Measurements from ENCODE around the gene ALK.
A peak's percentile ranks its signal among the peaks of the same experiment; 100 is the strongest.

ALK gene

DNA sequence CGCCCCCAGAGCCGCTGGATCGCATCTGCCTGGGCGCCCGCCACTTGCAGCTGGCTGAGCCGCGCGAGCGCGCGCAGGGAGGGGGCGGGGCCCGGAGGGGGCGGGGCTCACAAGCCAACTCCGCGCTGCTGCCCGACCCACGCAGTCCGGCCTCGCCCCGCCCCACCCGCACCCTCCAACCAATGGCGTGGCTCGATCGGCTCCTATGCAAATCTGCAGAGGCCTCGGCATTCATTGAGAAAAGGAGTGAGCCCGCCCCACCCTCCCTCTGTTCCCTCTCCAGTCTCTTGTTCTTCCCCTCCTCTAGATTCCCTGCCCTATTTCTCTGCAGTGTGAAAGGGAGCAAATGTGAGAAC is at the start of gene ALK:
ALK (minus strand) TSS at position 27 of the 356 bp plus-strand sequence. CDS start 927 bp downstream, outside the sequence.
- DNase-seq (ENCODE audit: low read depth), result peak; percentile 21

DNA sequence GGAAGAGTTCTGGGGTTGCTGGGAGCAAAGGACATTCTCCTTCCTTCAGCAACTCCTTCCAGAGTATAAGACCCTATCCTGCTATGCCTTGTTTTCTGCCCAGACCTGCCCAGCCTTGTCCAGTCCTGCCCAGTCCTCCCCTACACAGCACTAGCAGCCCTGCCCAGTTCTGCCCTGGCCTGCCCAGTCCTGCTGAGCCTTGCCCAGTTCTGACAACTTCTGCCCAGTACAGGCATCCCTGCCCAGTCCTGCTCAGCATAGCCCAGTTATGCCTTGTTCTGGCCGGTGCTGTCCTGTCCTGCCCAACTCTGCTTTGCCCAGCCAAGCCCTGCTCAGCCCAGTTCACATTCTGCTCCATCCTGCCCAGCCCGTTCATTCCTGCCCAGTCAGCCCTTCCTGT is 44.9 kb upstream of the ALK start:
- no peak for DNase-seq (ENCODE audit: low read depth)

DNA sequence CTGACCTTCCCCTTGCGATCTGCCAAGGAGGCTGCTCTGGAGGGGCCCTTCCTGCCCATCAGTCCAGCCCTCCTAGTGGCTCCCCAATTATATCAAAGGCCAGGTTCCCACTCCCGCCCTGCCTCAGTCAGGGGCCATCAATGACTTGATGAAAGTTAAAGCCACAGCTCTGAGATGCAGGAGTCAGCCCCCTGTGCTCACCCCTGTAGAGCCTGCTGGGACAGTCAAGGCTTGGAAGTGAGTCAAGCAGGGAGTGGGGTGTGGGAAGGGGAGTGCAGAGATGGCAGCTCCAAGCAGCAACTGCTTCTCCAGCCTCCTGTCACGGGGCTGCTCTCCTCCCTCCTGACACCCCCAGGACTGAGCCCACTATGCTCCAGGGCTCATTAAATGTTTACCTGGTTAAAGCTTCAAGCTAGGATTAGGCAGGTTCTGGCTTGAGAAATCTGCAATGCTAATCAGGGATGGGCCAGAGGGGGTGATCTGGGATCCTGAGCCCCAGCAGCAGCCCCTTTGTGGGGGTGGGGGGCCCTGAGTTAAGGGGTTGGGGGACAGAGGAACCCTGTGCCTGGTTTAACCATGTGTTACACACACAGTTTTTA is 42.7 kb upstream of the ALK start:
- DNase-seq (ENCODE audit: low read depth), result no peak

DNA sequence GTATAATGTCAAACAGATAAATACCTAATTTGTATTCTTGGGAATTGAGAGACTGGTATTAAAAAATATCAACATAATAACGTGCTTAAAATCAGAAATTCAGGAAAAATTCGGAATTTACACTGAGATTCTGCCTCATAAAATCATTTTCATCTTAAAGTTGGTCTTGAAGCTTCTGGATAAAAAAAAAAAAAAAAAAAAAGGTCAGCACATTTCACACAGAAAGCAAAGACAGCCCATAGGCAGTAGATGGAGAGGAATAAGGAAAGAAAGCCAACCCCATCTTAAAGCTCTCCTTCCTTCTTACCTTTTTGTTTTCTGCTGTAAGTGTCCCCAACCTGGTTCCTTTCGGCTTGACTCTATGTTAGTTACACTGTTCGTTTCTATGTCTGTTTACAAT is 41.5 kb upstream of the ALK start:
- no peak for DNase-seq (ENCODE audit: low read depth)

DNA sequence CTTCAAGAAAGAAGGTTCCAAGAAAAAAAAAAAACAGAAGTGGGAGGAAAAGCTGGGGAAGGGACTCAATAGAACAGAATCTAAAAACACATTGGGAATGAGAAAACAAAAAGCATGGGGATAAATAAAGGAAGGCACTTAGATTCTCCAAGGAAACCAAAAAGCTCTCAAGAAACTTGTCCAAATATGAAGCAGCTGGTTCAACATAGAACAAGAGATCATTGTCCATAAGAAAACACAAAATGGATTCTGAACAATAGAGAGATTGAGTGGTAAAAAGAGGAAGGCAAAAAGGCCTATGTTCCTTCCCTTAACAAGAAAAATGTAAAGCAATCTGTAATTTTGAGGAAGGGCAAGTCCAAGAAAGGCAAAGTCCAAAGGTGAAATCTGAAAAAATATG is 32.9 kb upstream of the ALK start:
- no peak for DNase-seq (ENCODE audit: low read depth)

DNA sequence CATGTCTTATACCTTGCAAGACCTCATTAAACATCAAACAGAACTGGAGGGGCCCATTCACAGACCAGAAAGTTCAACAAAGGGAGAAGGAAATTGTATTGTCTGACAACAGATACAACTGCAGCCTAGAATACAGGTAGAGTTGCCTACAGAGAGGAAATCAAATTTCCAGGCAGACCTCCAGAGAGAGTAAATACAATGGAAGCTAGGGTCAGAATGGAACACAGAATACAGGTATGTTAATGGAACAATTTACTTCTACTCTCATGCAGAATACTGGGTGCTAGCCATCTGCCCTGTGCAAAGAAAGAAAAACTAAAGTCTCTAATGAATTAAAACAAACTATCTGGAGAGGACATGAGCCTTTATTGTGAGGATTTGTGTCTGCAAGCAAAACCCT is 31.6 kb upstream of the ALK start:
- DNase-seq (ENCODE audit: low read depth), result no peak

DNA sequence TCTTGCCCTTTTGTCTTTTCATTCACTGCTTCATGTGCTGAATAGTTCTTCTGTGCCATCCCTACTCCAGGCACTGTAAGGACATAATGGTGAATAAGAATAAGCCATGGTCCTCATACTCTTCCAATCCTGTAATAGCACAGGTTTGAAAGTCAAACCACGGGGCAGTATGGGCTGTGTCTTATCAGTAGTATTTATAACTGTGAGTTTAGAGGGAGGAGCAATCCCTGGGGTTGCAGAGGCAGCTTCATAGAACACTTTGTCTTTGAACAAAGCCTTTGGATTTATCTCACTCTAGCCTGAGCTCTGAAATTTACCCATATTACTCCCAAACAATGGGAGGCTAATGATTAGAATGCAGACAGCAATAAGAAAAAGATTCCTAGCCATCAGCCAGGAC is 30.2 kb upstream of the ALK start:
- DNase-seq (ENCODE audit: low read depth), result no peak

DNA sequence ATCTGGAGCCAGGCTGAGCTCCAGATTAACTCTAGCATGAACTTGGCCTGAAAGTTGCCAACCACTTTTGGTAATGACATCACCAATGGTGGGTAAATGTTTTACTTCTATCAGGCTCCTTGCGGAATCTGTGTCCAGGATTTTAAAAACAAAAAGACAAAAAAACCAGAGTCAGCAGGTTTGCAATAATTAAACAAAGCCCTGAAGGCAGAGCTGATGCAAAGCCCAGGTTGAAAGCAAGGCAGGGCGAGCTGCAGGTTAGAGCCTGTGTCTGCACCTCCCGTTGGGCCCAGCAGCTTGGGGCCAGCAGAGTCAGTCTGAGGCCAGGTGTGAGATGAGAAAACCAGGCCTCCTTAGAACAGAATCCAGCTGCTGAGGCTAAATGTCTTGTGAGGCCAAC is 29.1 kb upstream of the ALK start:
- DNase-seq (ENCODE audit: low read depth), result no peak

DNA sequence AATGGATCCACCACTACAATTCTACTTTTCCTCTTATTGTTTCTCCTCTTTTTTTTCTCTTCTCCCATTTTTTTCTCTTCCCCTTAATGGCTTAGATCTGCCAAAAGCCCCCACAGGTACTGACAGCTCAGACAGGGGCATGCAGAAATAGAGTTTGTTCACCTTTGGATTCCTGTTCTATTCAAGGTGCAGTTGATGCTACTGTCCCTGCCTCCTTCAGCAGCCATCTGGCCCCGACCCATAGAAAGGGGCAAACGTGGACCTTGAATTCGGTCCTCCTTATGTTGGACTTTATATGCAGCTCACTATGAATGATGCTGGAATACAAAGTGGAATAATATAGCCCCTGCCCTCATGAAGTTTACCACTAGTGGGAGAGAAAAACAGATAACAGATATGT is 27.7 kb upstream of the ALK start:
- no peak for DNase-seq (ENCODE audit: low read depth)

DNA sequence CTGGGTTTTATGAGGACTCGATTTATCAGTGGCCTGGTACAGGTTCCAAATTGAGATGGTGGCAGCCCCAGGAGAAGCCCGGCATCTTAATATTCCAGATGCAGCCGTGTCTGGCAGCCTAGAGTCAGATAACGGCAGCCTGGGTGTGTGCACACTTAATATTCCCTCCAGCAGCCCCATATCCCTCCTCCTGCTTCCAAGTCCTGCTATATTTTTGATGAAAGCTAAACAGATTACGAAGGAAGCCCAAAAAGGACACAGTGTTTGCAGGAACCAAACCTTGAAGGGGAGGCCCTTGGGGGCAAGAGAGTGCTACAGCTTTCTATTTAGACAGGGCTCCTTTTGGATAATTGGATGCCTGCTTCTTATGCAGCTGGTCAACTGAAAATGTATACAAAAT is 25.1 kb upstream of the ALK start:
- no peak for DNase-seq (ENCODE audit: low read depth)

DNA sequence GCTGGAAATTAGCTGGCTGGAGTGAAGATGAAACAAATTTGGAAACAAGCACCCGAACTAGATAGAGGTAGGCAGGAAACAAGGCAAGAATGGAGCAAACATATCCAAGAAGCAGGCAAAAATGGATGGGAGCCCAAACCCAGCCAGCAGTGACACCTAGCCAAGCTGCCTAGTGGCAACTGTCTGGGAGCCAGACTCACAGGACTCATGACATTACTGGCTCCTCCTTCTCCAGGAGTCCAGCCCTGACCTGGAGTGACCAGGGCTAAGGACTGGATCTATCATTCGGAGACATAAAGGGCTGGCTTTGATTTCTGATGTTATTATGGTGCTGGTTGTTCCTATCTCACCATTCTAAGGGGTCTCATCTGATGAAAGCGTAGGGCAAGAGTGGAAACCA is 21.3 kb upstream of the ALK start:
- no peak for DNase-seq (ENCODE audit: low read depth)

DNA sequence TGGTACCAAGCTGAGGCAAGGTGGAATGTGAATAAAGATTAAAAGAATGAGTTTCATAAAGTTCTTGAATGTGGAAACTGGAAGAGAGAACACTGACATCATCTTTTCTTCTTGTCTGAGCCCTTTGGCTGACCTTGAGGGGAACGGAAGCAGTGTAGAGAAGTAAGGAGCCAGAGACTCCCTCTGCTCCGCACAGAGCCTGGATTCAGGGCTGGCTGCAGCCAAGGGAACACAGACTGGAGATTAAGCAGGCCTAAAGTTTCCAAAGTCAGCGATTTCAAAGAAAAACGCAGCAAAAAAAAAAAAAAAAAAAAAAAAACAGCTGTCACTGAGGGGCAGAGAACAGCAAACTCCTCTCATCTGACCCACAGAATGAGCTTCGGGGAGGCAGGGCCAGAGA is 19.3 kb upstream of the ALK start:
- DNase-seq (ENCODE audit: low read depth), result no peak

DNA sequence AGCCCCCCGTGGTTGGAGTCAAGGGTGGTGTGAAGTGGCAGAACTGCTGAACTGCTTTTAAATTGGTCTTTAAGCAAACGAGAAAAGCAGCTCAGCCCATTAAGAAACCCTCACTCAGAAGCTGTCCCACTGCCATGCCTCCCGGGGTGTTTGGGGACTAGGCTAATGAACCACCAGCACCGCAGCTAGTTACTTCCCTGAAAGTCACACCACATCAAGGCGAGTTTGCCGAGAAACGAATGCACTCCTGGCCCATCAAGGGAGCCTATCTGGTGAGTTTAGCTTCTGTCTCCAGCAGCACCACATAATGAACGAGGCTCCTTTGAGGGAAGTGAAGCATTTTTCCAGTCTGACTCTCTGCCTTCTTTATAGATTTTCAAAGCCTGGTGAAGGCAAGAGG is 14.6 kb upstream of the ALK start:
- DNase-seq (ENCODE audit: low read depth), result no peak

DNA sequence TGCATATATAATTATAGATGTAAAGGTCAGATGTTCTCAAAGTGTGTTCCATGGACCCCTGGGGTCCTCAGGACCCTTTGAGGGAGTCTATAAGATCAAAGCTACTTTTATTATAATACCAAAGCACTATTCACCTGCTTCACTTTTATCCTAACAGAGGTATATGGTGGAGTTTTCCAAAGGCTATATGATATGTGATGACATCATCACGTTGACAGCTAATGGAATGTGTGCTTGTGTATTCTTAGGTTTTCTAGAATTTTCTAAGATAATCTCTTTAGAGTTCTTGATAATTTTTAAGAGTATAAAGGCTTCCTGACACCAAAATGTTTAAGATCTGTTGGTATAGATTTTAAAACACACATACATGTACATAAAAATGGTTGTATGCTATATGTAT is 10.4 kb upstream of the ALK start:
- DNase-seq (ENCODE audit: low read depth), result no peak

DNA sequence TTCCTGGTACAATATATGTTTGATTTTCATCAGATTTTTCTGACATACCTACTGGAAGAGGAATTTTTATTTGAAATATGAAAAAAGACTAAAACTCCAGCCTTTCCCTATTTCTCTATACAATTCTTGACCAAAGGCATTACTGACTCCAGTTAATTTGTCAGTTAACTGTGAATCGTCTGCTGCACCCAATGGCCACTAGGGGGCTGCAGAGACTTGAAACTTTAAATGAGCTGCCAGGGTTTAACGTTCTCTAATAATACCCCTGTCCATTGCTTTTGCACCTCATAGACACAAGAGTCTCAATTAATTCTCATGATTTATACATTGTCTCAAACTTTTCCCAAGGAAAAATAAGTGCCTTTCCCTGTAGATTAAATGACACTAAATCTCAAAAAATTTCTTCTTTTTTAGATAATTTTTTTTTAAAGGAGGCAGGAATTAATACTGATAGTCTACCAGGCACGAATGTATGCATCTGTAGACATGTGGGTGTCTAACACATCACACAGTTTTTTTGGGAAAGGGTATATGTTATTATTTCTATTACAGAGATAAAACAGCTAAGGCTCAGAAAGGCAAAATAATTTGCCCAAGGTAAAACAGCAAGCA is 1.8 kb upstream of the ALK start:
- no peak for DNase-seq (ENCODE audit: low read depth)

DNA sequence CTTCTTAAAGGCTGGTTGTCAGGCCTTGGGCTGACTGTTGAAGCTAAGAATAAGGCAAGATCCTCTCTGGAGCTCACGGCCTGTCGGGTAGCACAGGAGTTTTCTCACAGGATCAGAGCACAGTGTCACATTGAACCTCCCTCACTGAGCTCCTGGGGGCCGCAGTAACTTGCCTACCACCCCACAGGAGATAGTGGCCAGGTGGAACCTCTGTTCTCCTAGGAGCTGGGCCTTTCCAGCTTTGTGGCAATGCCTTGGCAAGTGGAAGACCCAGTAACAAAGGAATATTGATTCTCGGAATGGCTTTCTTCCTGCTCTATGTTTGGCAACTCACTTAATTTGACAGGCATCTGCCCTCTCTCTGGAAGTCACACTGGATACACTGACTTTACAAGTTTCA is 1.2 kb upstream of the ALK start:
- no peak for DNase-seq (ENCODE audit: low read depth)

DNA sequence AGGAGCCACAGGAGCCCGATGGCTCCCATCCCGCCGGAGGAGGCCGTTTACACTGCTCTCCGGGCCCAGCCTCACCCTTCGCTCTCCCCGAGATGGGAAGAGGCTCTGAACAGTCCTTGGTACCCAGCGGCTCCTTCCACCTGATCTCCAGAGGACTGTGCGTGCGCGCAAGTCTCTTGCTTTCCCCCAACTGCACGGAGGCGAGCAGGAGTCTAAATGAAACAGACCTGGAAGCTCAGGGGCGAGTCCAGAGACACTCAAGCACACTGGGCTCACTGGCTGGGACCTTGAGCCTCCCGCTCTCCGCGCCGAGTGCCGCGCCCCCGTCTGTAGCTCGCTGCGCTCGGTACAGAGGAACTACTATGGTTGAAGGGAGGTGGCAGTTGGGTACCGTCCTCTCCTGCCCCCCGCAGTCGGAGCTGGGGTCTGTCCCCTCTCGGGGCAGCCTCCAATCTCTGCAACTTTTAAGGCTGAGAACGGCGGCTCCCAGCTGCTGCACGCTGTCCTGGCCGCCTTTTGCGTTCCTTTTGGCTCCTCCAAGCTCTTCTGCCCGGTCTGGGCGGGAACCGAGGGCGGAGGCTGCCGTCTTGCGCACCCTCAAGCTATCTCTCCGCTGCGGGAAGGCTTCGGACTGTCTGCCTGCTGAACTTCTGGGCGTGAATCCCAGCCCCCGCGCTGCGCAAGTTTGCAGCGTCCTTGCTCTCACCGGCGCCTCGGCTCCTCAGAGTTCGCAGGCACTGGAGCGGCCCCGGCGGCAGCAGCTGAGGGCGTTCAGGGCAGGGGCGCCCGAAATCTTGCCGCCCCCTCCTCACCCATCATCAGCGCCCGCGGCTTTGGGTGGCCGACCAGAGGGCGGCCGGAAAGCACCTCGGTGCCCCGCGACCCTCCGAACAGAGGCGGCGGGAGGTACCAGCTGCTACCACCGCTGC is 491 bp downstream of the ALK start:
- DNase-seq (ENCODE audit: low read depth), result no peak

DNA sequence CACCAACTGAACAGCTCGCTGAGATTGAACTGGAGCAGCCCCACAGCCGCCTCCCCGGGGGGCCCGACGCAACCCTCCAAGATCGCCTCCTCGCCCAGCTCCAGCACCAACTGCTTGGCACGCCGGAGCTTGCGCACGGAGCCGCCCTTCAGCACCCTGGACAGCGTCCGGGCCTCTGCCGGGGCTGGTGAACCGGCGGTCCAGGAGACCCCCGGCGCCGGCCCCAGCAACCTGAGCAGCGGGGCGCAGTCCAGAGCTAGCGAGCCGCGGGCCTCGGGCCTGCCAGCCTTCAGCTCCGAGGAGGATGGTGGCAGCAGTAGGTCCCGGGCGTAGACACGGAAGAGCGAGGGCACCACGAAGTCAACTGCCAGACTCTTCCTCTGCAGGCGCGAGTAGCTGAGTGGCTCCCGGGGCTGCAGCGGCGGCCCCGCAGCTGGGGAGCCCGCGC is 1.2 kb downstream of the ALK start:
- no peak for DNase-seq (ENCODE audit: low read depth)

DNA sequence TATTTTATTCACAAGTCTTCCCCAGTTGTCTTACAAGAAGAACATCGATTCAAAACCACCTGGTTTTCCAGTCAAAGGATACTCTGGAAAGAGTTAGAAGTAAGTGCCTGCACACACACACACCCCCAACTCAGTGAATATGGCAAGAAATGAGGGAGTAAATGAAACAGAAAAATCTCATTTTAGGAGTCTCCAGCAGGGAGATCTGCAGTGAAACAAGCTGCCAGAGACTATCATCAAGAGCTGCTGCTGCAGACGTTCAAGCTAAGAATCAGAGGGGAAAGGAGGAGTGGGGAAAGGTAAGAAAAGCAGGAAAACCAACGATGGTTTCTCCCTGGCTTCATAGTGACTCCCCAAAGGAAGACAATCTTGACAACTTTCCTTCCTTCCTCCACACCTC is 2.4 kb downstream of the ALK start:
- DNase-seq (ENCODE audit: low read depth), result no peak

DNA sequence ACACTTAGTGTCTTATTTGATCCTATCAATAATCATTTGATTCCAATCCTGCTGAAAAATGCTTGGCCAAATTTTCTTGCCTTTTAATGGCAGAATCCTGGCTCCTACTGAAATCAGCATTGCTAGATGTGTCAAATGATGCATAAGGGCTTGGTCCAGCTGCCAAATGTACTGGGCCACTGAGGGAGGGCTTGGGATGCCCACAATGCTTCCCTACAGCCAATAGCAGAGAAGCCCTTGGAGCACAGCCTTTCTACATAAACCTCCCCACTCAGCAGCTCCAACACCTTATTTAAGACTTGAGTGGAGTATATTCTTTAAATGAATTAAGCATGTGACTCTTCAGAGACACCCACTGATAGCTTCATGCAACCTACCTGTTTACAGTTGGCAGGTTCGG is 3.6 kb downstream of the ALK start:
- no peak for DNase-seq (ENCODE audit: low read depth)

DNA sequence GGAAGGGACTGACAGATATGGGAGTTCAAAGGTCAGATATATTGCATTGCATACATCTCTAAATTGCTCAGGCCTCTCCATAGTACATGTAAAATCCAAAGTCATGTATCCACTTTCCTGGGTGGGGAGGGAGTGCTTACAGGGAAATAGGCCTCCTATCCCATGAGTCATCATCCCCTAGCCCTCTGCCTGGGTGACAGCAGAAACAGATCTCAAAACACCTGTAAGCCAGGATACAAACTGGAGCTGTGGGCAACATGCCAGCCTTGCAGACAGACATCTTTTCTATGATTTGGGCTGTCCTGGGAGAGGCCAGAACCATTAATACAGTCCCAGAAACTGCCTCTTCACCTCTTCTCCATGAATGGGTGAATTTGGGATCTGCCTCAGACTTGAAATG is 4.8 kb downstream of the ALK start:
- no peak for DNase-seq (ENCODE audit: low read depth)

DNA sequence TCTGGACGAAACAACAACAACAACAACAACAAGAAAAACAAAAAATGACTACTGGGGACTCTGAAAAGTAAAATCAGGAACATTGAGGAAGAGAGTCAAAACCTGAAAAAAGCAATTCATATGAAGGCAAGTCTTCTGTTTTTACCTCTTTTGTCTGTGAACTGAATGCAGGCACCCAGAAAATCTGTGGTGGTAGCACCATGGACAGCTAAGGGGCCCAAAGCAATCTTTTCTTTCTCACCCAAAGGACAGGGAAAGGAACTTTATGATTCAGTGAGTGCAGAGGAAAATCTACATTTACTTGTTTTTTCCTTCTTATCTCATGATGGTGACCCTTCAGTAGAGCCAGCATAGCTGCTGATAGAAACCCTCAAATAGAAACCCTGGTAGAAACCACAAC is 10.4 kb downstream of the ALK start:
- no peak for DNase-seq (ENCODE audit: low read depth)

DNA sequence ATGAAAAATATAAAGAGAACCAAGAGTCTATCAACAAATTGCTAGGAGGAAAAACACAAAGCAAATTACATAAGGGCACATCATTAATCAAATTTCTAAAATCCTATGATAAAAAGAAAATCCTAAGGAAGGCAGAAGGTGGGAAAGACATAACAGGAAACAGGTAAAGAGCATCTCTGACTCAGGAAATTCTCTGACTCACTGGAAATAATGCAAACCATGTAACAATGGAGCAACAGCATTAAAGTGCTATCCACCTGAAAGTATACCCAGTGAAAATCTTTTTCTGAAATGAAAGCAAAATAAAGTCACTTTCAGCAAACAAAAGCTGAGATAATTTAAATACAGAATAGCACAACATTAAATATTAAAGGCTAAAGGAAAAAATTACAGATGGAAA is 10.9 kb downstream of the ALK start:
- no peak for DNase-seq (ENCODE audit: low read depth)
